ENCODE results near the gene SOX3.

Gene SOX3

GRCh38 chrX:140492066-140492994 is 12.5 kb downstream of the SOX3 start:
- no peak for DNase-seq

- no peak for DNase-seq
Measured at GRCh38 chrX:140480765-140481164, 24.1 kb downstream of the SOX3 start.

GRCh38 chrX:140477987-140478386 is 26.9 kb downstream of the SOX3 start:
- DNase-seq = no peak

- DNase-seq = no peak
Measured at GRCh38 chrX:140475025-140475424, 29.8 kb downstream of the SOX3 start.

- DNase-seq = no peak
Measured at GRCh38 chrX:140467211-140467610, 37.7 kb downstream of the SOX3 start.

All from NCI-H1694 (cell line).